GM12891 (cell line): ENCODE results near the gene GOLGA6L10.
"Not testable (repeated sequence)": the region's sequence is repeated elsewhere in the genome, so short reads cannot be mapped to it uniquely, and the experiment has no call there.

Source experiments
- POLR2A ChIP-seq: IDR thresholded peaks from 2 replicates; pipeline ENCODE4 v1.6.1; 2011; ENCODE audit warnings: low read depth, low read length, control low read depth
- TAF1 ChIP-seq: IDR thresholded peaks from 2 replicates; pipeline ENCODE4 v1.6.1; 2011; ENCODE audit warnings: low read depth, low read length, control low read depth

- TF ChIP-seq POLR2A, TAF1: not testable (repeated sequence)
These were observed 5.3 kb upstream of the GOLGA6L10 start for GRCh38 chr15:82354546-82354945.
